Cardiac muscle cell (in vitro differentiated cells and primary cell): Measurements from ENCODE around the gene SPATS2L. TPM values are rescaled to one million over a fixed set of nuclear protein-coding genes. Genes with fewer than 3 reads are reported as not detected.

Experiments used
- DNase-seq, 2 donors: peaks; one replicate each; pipeline versions ENCODE4 v3.0.0 to v3.0.0-alpha.2; 2010 to 2017; ENCODE audit warnings: low read depth in 1 of 2, low spot score in 1 of 2
- H3K27ac ChIP-seq: fragments of 200-600 bp; sonication (generic); 2 replicates; pipeline ENCODE4 v1.5.1; 2016
- H3K27me3 ChIP-seq: fragments of 200-600 bp; sonication (generic); 2 replicates; pipeline ENCODE4 v1.6.0; 2016; ENCODE audit warnings: control low read depth
- H3K36me3 ChIP-seq: fragments of 200-600 bp; sonication (generic); 2 replicates; pipeline ENCODE4 v1.5.1; 2016; ENCODE audit warnings: control low read depth
- H3K4me1 ChIP-seq: fragments of 200-600 bp; sonication (generic); 2 replicates; pipeline ENCODE4 v1.8.1; 2017; ENCODE audit warnings: low read depth, mild to moderate bottlenecking, mixed run types
- H3K4me3 ChIP-seq: fragments of 200-600 bp; sonication (generic); 2 replicates; pipeline ENCODE4 v1.5.1; 2016; ENCODE audit warnings: mild to moderate bottlenecking
- H3K9me3 ChIP-seq: fragments of 200-600 bp; sonication (generic); 2 replicates; pipeline ENCODE4 v1.5.1; 2017; ENCODE audit warnings: low read depth, mild to moderate bottlenecking, control low read depth
- CTCF ChIP-seq: IDR thresholded peaks from 2 replicates; pipeline ENCODE4 v1.5.1; 2012; ENCODE audit warnings: low read depth, mild to moderate bottlenecking, low read length
- polyA plus RNA-seq: library from polyadenylated mRNA; unstranded; fragments of >200 nt; fragmentation: Nextera tagmentation; extraction: Ambion mirVana; gene quantifications from 2 replicates; pipeline ENCODE4 v1.2.1, GENCODE V29; 2016
- total RNA-seq: library from RNA; depleted of rRNA; stranded (reverse); fragments of >200 nt; gene quantifications from 2 replicates; pipeline ENCODE4 v1.2.3, GENCODE V29; 2016

Gene SPATS2L
- total and polyA plus RNA-seq, 2 experiments from 2014 or later = 20.0 to 37.4 TPM

GRCh38 chr2:200450288-200450687 is 143.8 kb downstream of the SPATS2L start:
- DNase-seq = no peak
- no peak overlapping the region for H3K27ac ChIP-seq

GRCh38 chr2:200451511-200451910 is 145.0 kb downstream of the SPATS2L start:
- no peak for TF ChIP-seq CTCF
- no peak overlapping the region for H3K27ac ChIP-seq
- no peaks in the 10 kb centered on the region for H3K36me3 ChIP-seq
- no peaks in the 10 kb centered on the region for H3K9me3 ChIP-seq
- no peaks in the 10 kb centered on the region for H3K4me1 ChIP-seq
- H3K4me3 ChIP-seq = no peak overlapping the region
- no peak for DNase-seq
- H3K27me3 ChIP-seq = no peaks in the 10 kb centered on the region

More at GRCh38 chr2:200450288-200450687, 143.8 kb downstream of the SPATS2L start:
- no peaks in the 10 kb centered on the region for H3K36me3 ChIP-seq
- H3K4me1 ChIP-seq = no peaks in the 10 kb centered on the region
- no peak for TF ChIP-seq CTCF
- H3K4me3 ChIP-seq = no peak overlapping the region
- no peaks in the 10 kb centered on the region for H3K9me3 ChIP-seq
- H3K27me3 ChIP-seq = no peaks in the 10 kb centered on the region

GRCh38 chr2:200452377-200452776 is 145.9 kb downstream of the SPATS2L start:
- no peaks in the 10 kb centered on the region for H3K9me3 ChIP-seq
- H3K27me3 ChIP-seq = no peaks in the 10 kb centered on the region
- no peaks in the 10 kb centered on the region for H3K36me3 ChIP-seq
- no peak overlapping the region for H3K4me3 ChIP-seq
- no peak for DNase-seq
- H3K4me1 ChIP-seq = no peaks in the 10 kb centered on the region
- no peak for TF ChIP-seq CTCF
- H3K27ac ChIP-seq = no peak overlapping the region

GRCh38 chr2:200453142-200453852 is 146.8 kb downstream of the SPATS2L start:
- Histone ChIP-seq H3K4me1 (no peaks in the 10 kb centered on the region), H3K27ac (no peak overlapping the region), H3K4me3 (no peak overlapping the region), H3K36me3 (no peaks in the 10 kb centered on the region), H3K27me3 (no peaks in the 10 kb centered on the region), H3K9me3 (no peaks in the 10 kb centered on the region)
- no peak for TF ChIP-seq CTCF
- no peak for DNase-seq

GRCh38 chr2:200453853-200454534 is 147.5 kb downstream of the SPATS2L start:
- Histone ChIP-seq H3K9me3 (no peaks in the 10 kb centered on the region), H3K4me3 (no peak overlapping the region), H3K27ac (no peak overlapping the region), H3K4me1 (no peaks in the 10 kb centered on the region), H3K27me3 (no peaks in the 10 kb centered on the region), H3K36me3 (no peaks in the 10 kb centered on the region)
- no peak for DNase-seq
- no peak for TF ChIP-seq CTCF
